SH-SY5Y (cell line): ENCODE results near the gene CHP2.

ENCODE experiments used
- GATA2 ChIP-seq: IDR thresholded peaks from 2 replicates; pipeline ENCODE4 v1.6.1; 2011; ENCODE audit warnings: mild to moderate bottlenecking, low read depth, low read length
- GATA3 ChIP-seq: IDR thresholded peaks from 2 replicates; pipeline ENCODE4 v1.6.1; 2011; ENCODE audit warnings: low read depth, mild to moderate bottlenecking, low read length, moderate library complexity

GRCh38 chr16:23753908-23754593 lies 775 bp upstream of the CHP2 start:
- TF ChIP-seq GATA2 (no peak), GATA3 (no peak)
